Renal pelvis (tissue), 4 donors: ENCODE data around the gene IFNAR1. TPM values are rescaled to one million over a fixed set of nuclear protein-coding genes. Genes with fewer than 3 reads are reported as not detected.

Experiments
- DNase-seq: peaks from one replicate; pipeline ENCODE4 v3.0.0-alpha.2; 2013
- polyA plus RNA-seq, 3 donors: library from polyadenylated mRNA; unstranded; fragments of 120-200 nt; gene quantifications; one replicate each; pipeline ENCODE4 v1.2.1, GENCODE V29; 2013; ENCODE audit not compliant: insufficient read length in 3 of 3

The IFNAR1 gene
- polyA plus RNA-seq, 3 donors = 28.9 to 38.3 (median 36.5) TPM

DNA sequence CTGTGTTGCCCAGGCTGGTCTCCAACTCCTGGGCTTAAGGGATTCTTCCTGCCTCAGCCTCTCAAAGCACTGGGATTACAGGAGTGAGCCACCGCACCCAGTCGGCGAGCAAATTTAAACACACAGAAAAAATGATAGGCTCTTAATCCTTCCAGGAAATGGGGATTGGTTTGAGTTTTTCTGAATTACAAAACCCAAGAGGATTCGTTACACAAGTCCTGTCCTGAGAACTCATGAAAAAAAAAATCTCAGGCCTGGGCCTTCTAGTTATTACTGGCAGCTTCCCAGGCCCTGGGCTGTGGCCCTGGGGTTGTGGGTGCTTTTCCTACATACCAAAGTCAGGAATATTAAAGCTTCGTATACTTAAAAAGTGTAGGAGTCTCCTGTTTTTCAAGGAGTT lies 72.2 kb downstream of the IFNAR1 start:
- no peak for DNase-seq

- DNase-seq = no peak
These were observed 72.9 kb downstream of the IFNAR1 start for GRCh38 chr21:33397717-33398116.

GRCh38 chr21:33398361-33398760 lies 73.6 kb downstream of the IFNAR1 start:
- DNase-seq = no peak

GRCh38 chr21:33401630-33401992 lies 76.8 kb downstream of the IFNAR1 start:
- DNase-seq = no peak

GRCh38 chr21:33402001-33402979 lies 77.5 kb downstream of the IFNAR1 start:
- DNase-seq = no peak

GRCh38 chr21:33403128-33403785 lies 78.5 kb downstream of the IFNAR1 start, which contains the start of gene IFNGR2:
Gene IFNGR2 (plus strand): TSS chr21:33403413. CDS start chr21:33403544, 131 bp downstream.
- no peak for DNase-seq

GRCh38 chr21:33403786-33404585 lies 79.2 kb downstream of the IFNAR1 start:
- no peak for DNase-seq

DNA sequence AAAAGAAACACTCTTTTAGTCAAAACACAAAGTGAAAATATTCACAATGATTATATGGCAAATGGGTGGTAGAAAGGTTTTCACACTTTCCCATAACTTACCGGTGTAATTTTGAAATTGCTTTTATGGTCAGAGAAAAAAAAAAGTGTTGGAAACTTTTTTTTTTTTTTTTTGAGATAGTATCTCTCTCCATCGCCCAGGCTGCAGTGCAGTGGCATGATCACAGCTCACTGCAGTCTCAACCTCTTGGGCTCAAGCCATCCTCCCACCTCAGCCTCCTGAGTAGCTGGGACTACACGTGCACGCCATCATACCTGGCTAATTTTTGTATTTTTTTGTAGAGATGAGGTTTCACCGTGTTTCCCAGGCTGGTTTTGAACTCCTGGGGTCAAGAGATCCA lies 81.7 kb downstream of the IFNAR1 start:
- DNase-seq = no peak

Other genes with a start within 250 kb of the IFNAR1 start
- 10 to 100 TPM; 14.9 to 21.8 (median 15.2) TPM for gene IFNAR2, start 95.0 kb upstream of the IFNAR1 start, polyA plus RNA-seq
- 10 to 100 TPM; 24.2 to 27.6 (median 26.2) TPM for gene IL10RB, start 58.6 kb upstream of the IFNAR1 start, polyA plus RNA-seq
- 10 to 100 TPM; 78.6 to 83.0 (median 81.3) TPM for gene IFNGR2, start 78.4 kb downstream of the IFNAR1 start, polyA plus RNA-seq
- gene TMEM50B, start 155.0 kb downstream of the IFNAR1 start, polyA plus RNA-seq = 10 to 100 TPM; 45.8 to 94.5 (median 53.6) TPM
- gene DNAJC28, start 166.7 kb downstream of the IFNAR1 start, polyA plus RNA-seq = 1 to 10 TPM; 4.6 to 7.2 (median 4.9) TPM
- gene GART, start 217.1 kb downstream of the IFNAR1 start, polyA plus RNA-seq = 10 to 100 TPM; 64.6 to 83.2 (median 83.0) TPM
- 100 to 1,000 TPM; 306 to 376 (median 359) TPM for gene SON, start 218.1 kb downstream of the IFNAR1 start, polyA plus RNA-seq